Osteocyte (in vitro differentiated cells): ENCODE data around the gene TLX2. TPM values are rescaled to one million over a fixed set of nuclear protein-coding genes. Genes with fewer than 3 reads are reported as not detected.

Source experiments
- DNase-seq: peaks from one replicate; pipeline ENCODE4 v3.0.0; 2021; ENCODE audit warnings: mixed read lengths; ENCODE audit not compliant: unreplicated experiment; ENCODE audit errors: extremely low spot score
- H3K27ac Mint-ChIP-seq: one replicate; pipeline ENCODE4 v1.8.0; 2021; ENCODE audit warnings: mild to moderate bottlenecking, mixed read lengths; ENCODE audit not compliant: unreplicated experiment
- H3K27me3 Mint-ChIP-seq: one replicate; pipeline ENCODE4 v1.8.0; 2021; ENCODE audit warnings: mixed read lengths; ENCODE audit not compliant: unreplicated experiment
- H3K36me3 Mint-ChIP-seq: one replicate; pipeline ENCODE4 v1.8.0; 2021; ENCODE audit warnings: mixed read lengths; ENCODE audit not compliant: unreplicated experiment
- H3K4me1 Mint-ChIP-seq: one replicate; pipeline ENCODE4 v1.8.0; 2021; ENCODE audit warnings: mixed read lengths; ENCODE audit not compliant: unreplicated experiment
- H3K4me3 Mint-ChIP-seq: one replicate; pipeline ENCODE4 v1.8.0; 2021; ENCODE audit warnings: mild to moderate bottlenecking, moderate library complexity, mixed read lengths; ENCODE audit not compliant: unreplicated experiment
- H3K9me3 Mint-ChIP-seq: one replicate; pipeline ENCODE4 v1.8.0; 2021; ENCODE audit warnings: mixed read lengths; ENCODE audit not compliant: unreplicated experiment
- total RNA-seq: library from RNA; stranded (reverse); gene quantifications from 2 replicates; pipeline ENCODE4 v1.2.1, GENCODE V29; 2021
- TF ChIP-seq, protein P1 (sequence below): fragments of 200-600 bp; sonication (generic); IDR thresholded peaks from 2 replicates; pipeline ENCODE4 v1.5.0; 2021; ENCODE audit warnings: antibody characterized with exemption, mild to moderate bottlenecking, moderate library complexity

TLX2 gene
- total RNA-seq, 1 donor from 2014 or later, result not detected

GRCh38 chr2:74525717-74526648, 11.7 kb downstream of the TLX2 start, which contains the start of gene DQX1:
Gene DQX1, minus strand, starts transcription at chr2:74526231. Its CDS starts 502 bp downstream, at chr2:74525729.
- H3K4me1 Mint-ChIP-seq, result peaks cover 17% of the 10 kb centered on the region
- H3K4me3 Mint-ChIP-seq, result no peak within 1 kb of the TSS
- H3K27me3 Mint-ChIP-seq, result peaks cover 14% of the 10 kb centered on the region
- TF ChIP-seq, protein P1, sequence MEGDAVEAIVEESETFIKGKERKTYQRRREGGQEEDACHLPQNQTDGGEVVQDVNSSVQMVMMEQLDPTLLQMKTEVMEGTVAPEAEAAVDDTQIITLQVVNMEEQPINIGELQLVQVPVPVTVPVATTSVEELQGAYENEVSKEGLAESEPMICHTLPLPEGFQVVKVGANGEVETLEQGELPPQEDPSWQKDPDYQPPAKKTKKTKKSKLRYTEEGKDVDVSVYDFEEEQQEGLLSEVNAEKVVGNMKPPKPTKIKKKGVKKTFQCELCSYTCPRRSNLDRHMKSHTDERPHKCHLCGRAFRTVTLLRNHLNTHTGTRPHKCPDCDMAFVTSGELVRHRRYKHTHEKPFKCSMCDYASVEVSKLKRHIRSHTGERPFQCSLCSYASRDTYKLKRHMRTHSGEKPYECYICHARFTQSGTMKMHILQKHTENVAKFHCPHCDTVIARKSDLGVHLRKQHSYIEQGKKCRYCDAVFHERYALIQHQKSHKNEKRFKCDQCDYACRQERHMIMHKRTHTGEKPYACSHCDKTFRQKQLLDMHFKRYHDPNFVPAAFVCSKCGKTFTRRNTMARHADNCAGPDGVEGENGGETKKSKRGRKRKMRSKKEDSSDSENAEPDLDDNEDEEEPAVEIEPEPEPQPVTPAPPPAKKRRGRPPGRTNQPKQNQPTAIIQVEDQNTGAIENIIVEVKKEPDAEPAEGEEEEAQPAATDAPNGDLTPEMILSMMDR, result no peak
- H3K9me3 Mint-ChIP-seq, result no peaks in the 10 kb centered on the region
- DNase-seq, result no peak
- H3K36me3 Mint-ChIP-seq, result peaks cover 17% of the 10 kb centered on the region
- no peak within 1 kb of the TSS for H3K27ac Mint-ChIP-seq

DNA sequence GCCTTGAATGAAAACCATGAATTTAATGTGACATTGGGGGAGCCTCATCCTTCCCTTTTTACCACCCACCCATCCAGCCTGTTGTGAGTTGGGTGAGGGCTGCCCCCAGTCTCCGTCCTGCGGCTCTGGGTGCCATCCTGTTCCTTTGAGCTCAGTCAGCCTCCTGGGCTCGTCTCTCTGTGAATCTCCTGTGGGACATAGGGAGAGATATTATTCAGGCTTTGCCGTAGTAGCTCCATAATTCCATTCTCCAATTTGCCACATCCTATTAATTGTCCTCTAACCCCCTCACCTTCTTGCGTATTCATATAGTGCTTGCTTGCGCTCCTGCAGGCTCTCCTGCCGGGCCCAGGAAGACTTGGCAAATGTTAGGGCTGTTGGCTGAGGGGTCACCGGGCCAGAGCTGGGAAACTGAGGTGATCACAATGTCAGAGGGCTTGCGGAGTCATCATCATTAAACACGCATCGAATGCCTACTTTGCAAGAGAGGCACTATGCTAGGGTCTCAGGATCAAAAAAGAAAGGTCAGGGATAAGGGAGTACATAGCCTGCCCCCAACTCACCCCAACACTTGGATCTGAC, 12.5 kb downstream of the TLX2 start:
- H3K4me3 Mint-ChIP-seq, result no peak overlapping the region
- H3K36me3 Mint-ChIP-seq, result peaks cover 17% of the 10 kb centered on the region
- no peak overlapping the region for H3K27ac Mint-ChIP-seq
- TF ChIP-seq, protein P1, result no peak
- no peaks in the 10 kb centered on the region for H3K9me3 Mint-ChIP-seq
- no peak for DNase-seq
- H3K4me1 Mint-ChIP-seq, result peaks cover 24% of the 10 kb centered on the region
- peaks cover 10% of the 10 kb centered on the region for H3K27me3 Mint-ChIP-seq

GRCh38 chr2:74527741-74528140, 13.5 kb downstream of the TLX2 start:
- DNase-seq, result no peak
- Mint-ChIP-seq H3K4me1 (peaks cover 28% of the 10 kb centered on the region), H3K36me3 (peaks cover 17% of the 10 kb centered on the region), H3K27me3 (peaks cover under 1% of the 10 kb centered on the region), H3K4me3 (peak overlapping the region; percentile 95), H3K9me3 (no peaks in the 10 kb centered on the region), H3K27ac (no peak overlapping the region)
- TF ChIP-seq, protein P1, result no peak

DNA sequence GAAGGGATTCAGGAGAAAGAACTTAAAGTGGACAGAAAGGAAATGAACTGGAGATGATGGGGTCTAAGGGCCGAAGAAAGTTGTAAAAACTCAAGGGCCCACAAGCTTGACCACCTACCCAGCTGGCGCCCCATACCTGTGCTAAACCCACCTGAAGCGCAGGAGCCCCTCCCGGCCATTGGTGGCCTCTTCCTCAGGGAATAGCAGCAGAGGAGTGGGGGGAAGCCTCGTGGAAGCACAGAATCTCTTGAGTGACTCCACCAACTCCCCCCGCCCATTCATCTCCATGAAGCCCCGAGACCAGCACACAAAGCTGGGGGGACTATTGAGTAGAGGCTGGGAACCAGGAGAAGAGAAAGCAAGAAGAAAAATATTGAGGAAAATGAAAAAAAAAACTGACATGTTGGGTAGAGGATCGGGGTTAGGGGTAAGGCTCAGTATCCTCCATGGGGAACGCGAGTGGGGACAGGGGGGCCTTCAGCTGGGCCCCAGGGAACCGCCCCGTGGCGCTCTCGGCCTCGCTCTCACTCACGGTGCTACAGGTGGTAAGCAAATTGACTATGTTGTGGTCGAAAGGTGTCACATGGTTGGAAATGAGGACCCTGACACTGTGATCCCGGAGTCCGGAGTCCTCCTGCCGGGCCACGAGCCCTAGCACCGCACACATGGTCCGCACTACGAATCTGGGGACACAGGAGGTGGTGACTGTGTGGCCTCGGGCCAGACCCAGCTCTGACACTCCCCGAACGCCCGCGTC, 14.5 kb downstream of the TLX2 start:
- H3K4me1 Mint-ChIP-seq, result peaks cover 28% of the 10 kb centered on the region
- DNase-seq, result no peak

More for the DNA sequence above, 14.5 kb downstream of the TLX2 start:
- TF ChIP-seq, protein P1, result no peak
- Mint-ChIP-seq H3K4me3 (peak overlapping the region; percentile 95), H3K36me3 (peaks cover 17% of the 10 kb centered on the region), H3K27me3 (no peaks in the 10 kb centered on the region), H3K27ac (peak overlapping the region; percentile 91), H3K9me3 (no peaks in the 10 kb centered on the region)
